Kidney epithelial cell (primary cell): ENCODE data around the gene PRKCA. TPM values are rescaled to one million over a fixed set of nuclear protein-coding genes. Genes with fewer than 3 reads are reported as not detected.
"Not testable (repeated sequence)": the region's sequence is repeated elsewhere in the genome, so short reads cannot be mapped to it uniquely, and the experiment has no call there.

Experiments used
- DNase-seq: peaks from one replicate; pipeline ENCODE4 v3.0.0-alpha.2; 2010; ENCODE audit warnings: low read depth
- H3K27me3 ChIP-seq: 2 replicates; pipeline ENCODE4 v1.6.0; 2011; ENCODE audit warnings: low read length; ENCODE audit not compliant: control insufficient read depth, insufficient read depth
- H3K36me3 ChIP-seq: 2 replicates; pipeline ENCODE4 v1.5.1; 2011; ENCODE audit warnings: low read length; ENCODE audit not compliant: control insufficient read depth, insufficient read depth
- H3K4me3 ChIP-seq: 2 replicates; pipeline ENCODE4 v1.5.1; 2011; ENCODE audit warnings: low read depth, mild to moderate bottlenecking, control low read depth, low read length
- total RNA-seq: library from RNA; depleted of rRNA; stranded (reverse); fragments of >200 nt; gene quantifications from 2 replicates; pipeline ENCODE4 v1.2.3, GENCODE V29; 2015
- TF ChIP-seq, protein P1 (sequence below): IDR thresholded peaks from 2 replicates; pipeline ENCODE4 v1.5.1; 2011; ENCODE audit warnings: mild to moderate bottlenecking, moderate library complexity, low read length, control low read depth, inconsistent platforms; ENCODE audit not compliant: insufficient read depth, poor library complexity, severe bottlenecking

Gene PRKCA
- total RNA-seq, 1 donor from 2014 or later, result 5.7 TPM

DNA sequence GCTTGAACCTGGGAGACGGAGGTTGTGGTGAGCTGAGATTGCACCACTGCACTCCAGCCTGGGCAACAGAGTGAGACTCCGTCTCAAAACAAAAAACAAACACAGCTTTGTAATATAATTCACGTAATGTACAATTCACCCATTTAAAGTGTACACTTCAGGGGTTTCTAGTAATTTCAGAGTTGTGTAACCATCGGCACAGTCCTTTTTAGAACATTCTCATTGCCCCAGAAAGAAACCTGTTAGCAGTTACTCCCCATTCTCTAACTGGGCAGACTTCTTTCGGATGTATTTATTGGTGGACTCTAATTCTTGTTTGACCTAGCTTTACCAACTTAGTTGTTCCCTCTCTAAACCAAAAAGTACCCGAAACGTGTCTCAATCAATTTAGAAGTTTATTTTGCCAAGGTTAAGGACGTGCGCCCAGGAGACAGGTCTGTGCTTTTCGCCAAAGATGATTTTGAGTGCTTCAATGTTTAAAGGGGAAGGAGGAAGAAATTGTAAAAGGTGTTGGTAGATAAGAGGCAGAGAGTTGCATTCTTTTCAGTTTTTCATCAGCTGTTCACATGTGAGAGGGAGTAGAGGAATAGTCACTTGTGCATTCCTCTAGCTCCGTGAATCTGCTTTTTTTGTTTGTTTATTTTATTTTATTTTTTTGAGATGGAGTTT lies 175.3 kb downstream of the PRKCA start:
- Histone ChIP-seq H3K27me3 (no peaks in the 10 kb centered on the region), H3K4me3 (no peak overlapping the region), H3K36me3 (no peaks in the 10 kb centered on the region)
- TF ChIP-seq, protein P1, sequence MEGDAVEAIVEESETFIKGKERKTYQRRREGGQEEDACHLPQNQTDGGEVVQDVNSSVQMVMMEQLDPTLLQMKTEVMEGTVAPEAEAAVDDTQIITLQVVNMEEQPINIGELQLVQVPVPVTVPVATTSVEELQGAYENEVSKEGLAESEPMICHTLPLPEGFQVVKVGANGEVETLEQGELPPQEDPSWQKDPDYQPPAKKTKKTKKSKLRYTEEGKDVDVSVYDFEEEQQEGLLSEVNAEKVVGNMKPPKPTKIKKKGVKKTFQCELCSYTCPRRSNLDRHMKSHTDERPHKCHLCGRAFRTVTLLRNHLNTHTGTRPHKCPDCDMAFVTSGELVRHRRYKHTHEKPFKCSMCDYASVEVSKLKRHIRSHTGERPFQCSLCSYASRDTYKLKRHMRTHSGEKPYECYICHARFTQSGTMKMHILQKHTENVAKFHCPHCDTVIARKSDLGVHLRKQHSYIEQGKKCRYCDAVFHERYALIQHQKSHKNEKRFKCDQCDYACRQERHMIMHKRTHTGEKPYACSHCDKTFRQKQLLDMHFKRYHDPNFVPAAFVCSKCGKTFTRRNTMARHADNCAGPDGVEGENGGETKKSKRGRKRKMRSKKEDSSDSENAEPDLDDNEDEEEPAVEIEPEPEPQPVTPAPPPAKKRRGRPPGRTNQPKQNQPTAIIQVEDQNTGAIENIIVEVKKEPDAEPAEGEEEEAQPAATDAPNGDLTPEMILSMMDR, result no peak
- DNase-seq, result no peak

DNA sequence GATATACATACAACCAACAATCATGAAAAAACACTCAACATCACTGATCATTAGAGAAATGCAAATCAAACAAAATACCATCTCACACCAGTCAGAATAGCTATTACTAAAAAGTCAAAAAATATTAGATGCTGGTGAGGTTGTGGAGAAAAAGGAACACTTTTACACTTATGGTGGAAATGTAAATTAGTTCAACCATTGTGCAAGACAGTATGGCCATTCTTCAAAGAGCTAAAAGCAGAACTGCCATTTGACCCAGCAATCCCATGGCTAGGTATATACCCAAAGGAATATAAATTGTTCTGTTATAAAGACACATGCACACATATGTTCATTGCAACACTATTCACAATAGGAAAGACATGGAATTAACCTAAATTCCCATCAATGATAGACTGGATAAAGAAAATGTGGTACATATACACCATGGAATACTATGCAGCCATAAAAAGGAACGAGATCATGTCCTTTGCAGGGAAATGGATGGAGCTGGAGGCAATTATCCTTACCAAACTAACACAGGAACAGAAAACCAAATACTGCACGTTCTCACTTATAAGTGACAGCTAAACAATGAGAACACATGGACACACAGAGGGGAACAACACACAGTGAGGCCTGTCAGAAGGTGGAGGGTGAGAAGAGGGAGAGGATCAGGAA lies 176.9 kb downstream of the PRKCA start:
- DNase-seq, H3K36me3 ChIP-seq, H3K27me3 ChIP-seq, H3K4me3 ChIP-seq: not testable (repeated sequence)

DNA sequence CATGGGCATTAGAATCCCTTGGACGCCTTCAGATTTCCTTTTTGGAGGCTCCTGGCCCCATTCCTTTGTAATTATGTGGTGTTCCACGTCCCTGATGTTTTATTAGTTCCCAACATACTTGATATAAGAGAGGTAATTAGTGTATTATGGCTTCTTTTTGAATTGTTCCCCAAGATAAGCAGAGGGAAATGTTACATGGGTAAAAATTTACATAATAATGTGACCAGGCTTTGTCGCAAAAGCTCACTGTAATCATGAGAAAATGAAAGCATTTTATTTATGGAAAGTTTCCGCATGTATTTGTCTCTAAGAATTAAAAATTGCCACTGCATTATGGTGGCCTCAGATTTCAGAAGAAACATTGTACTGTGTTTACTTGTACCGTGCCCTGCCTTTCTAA lies 177.8 kb downstream of the PRKCA start:
- H3K36me3 ChIP-seq, result no peaks in the 10 kb centered on the region
- DNase-seq, result no peak
- TF ChIP-seq, protein P1, result no peak

DNA sequence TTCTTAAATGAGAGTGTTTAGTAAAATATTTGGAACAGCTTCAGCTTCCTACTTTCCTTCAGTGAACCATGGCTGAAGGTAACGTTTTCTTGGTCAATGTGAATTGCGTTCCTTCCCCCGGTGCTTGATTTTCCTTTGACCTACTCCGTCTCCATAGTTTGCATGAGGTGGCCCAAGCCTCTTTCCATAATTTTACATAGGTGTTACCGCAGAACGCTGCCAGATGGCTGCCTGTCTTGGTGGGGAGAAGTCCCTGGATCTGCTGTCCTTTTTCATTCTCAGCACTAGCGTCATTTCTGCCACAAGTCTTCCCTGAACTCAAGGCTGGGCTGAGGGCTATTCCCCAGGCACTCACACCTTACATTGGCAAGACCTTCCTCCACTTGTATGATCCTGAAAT lies 178.4 kb downstream of the PRKCA start:
- DNase-seq, result no peak
- no peak overlapping the region for H3K4me3 ChIP-seq
- no peaks in the 10 kb centered on the region for H3K36me3 ChIP-seq
- no peaks in the 10 kb centered on the region for H3K27me3 ChIP-seq
- TF ChIP-seq, protein P1, result no peak

More for the DNA sequence above, 177.8 kb downstream of the PRKCA start:
- Histone ChIP-seq H3K27me3 (no peaks in the 10 kb centered on the region), H3K4me3 (no peak overlapping the region)

DNA sequence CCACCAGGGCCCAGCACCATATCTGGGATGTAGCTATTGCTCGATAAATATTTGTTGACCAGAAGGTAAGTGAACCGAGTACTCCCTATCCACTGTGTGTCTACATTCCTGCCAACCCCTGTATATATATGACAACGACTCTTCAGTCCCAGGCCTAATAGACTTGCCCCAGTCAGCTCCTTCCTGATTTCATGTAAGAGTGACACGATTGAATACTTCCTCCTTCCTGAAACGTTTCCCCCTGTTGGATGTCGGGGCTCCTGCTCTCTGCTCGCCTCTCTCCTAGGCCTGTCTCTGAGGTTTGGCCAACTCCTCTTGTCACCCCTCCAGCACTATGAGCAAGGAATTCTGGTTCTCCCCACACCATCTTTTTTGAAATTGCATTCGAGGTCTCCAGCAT lies 178.9 kb downstream of the PRKCA start:
- Histone ChIP-seq H3K27me3 (no peaks in the 10 kb centered on the region), H3K4me3 (no peak overlapping the region), H3K36me3 (no peaks in the 10 kb centered on the region)
- DNase-seq, result no peak
- TF ChIP-seq, protein P1, result no peak

DNA sequence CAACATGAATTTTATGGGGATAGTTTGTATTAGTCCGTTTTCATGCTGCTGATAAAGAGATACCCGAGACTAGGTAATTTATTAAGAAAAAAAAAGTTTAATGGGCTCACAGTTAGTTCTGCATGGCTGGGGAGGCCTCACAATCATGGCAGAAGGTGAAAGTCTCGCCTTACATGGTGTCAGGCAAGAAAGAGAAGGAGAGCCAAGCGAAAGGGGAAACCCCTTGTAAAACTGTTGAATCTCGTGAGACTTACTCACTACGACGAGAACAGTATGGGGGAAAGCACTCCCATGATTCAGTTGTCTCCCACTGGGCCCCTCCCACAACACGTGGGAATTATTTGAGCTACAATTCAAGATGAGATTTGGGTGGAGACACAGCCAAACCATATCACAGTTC lies 181.5 kb downstream of the PRKCA start:
- Histone ChIP-seq H3K36me3 (no peaks in the 10 kb centered on the region), H3K4me3 (no peak overlapping the region), H3K27me3 (no peaks in the 10 kb centered on the region)
- no peak for DNase-seq
- TF ChIP-seq, protein P1, result no peak
